Neural cell (in vitro differentiated cells): ENCODE results near the gene SLCO1A2.

Source experiments
- EZH2 ChIP-seq: fragments of 200-600, 300-800 bp; shearing (Covaris generic), sonication (generic); IDR thresholded peaks from 2 replicates; pipeline ENCODE4 v1.6.1; 2014; ENCODE audit warnings: antibody characterized with exemption, low read length, borderline replicate concordance, mild to moderate bottlenecking; ENCODE audit not compliant: insufficient read depth, poor library complexity, severe bottlenecking
- POLR2AphosphoS5 ChIP-seq: IDR thresholded peaks from 2 replicates; pipeline ENCODE4 v1.6.1; 2012
- RAD21 ChIP-seq: fragments of 450-650 bp; conservative IDR thresholded peaks from 2 replicates; pipeline ENCODE4 v1.6.1; 2014; ENCODE audit warnings: antibody characterized with exemption, mild to moderate bottlenecking, moderate library complexity
- SMC3 ChIP-seq: fragments of 450-650 bp; conservative IDR thresholded peaks from 2 replicates; pipeline ENCODE4 v1.6.1; 2014; ENCODE audit warnings: antibody characterized with exemption, mild to moderate bottlenecking, moderate library complexity; ENCODE audit not compliant: poor library complexity
- TAF1 ChIP-seq: IDR thresholded peaks from 2 replicates; pipeline ENCODE4 v1.6.1; 2012; ENCODE audit warnings: low read depth
- TF ChIP-seq, protein P1 (sequence below): fragments of 450-650 bp; IDR thresholded peaks from 2 replicates; pipeline ENCODE4 v1.5.1; 2014; ENCODE audit warnings: antibody characterized with exemption, mild to moderate bottlenecking, moderate library complexity; ENCODE audit not compliant: poor library complexity, severe bottlenecking
- TF ChIP-seq, protein P2 (sequence below): IDR thresholded peaks from 2 replicates; pipeline ENCODE4 v1.6.1; 2012; ENCODE audit warnings: borderline replicate concordance

DNA sequence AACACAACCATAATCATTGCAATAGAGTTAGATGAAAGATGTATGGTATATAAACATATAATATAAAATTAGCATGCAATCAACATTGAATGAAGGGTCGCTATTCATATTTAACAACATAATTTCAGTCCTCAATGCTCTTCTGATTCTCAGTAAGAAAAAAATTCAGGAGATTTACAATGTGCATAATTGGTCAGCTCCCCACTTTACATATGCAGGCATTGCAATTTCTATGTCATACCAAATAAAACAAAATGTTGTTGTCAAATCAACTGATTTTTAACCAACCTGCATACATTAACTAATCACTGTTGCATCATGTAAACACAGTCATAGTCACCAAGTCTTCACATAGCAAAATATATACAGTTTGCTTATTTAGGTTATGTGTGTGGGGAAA, 5.2 kb upstream of the SLCO1A2 start:
- TF ChIP-seq, protein P1, sequence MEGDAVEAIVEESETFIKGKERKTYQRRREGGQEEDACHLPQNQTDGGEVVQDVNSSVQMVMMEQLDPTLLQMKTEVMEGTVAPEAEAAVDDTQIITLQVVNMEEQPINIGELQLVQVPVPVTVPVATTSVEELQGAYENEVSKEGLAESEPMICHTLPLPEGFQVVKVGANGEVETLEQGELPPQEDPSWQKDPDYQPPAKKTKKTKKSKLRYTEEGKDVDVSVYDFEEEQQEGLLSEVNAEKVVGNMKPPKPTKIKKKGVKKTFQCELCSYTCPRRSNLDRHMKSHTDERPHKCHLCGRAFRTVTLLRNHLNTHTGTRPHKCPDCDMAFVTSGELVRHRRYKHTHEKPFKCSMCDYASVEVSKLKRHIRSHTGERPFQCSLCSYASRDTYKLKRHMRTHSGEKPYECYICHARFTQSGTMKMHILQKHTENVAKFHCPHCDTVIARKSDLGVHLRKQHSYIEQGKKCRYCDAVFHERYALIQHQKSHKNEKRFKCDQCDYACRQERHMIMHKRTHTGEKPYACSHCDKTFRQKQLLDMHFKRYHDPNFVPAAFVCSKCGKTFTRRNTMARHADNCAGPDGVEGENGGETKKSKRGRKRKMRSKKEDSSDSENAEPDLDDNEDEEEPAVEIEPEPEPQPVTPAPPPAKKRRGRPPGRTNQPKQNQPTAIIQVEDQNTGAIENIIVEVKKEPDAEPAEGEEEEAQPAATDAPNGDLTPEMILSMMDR = no peak
- no peak for TF ChIP-seq POLR2AphosphoS5
- TF ChIP-seq, protein P2, sequence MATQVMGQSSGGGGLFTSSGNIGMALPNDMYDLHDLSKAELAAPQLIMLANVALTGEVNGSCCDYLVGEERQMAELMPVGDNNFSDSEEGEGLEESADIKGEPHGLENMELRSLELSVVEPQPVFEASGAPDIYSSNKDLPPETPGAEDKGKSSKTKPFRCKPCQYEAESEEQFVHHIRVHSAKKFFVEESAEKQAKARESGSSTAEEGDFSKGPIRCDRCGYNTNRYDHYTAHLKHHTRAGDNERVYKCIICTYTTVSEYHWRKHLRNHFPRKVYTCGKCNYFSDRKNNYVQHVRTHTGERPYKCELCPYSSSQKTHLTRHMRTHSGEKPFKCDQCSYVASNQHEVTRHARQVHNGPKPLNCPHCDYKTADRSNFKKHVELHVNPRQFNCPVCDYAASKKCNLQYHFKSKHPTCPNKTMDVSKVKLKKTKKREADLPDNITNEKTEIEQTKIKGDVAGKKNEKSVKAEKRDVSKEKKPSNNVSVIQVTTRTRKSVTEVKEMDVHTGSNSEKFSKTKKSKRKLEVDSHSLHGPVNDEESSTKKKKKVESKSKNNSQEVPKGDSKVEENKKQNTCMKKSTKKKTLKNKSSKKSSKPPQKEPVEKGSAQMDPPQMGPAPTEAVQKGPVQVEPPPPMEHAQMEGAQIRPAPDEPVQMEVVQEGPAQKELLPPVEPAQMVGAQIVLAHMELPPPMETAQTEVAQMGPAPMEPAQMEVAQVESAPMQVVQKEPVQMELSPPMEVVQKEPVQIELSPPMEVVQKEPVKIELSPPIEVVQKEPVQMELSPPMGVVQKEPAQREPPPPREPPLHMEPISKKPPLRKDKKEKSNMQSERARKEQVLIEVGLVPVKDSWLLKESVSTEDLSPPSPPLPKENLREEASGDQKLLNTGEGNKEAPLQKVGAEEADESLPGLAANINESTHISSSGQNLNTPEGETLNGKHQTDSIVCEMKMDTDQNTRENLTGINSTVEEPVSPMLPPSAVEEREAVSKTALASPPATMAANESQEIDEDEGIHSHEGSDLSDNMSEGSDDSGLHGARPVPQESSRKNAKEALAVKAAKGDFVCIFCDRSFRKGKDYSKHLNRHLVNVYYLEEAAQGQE = no peak
- TF ChIP-seq RAD21 = no peak
- TF ChIP-seq EZH2 = no peak
- TF ChIP-seq TAF1 = no peak
- TF ChIP-seq SMC3 = no peak
